ENCODE results near the gene HOXB5. TPM values are rescaled to one million over a fixed set of nuclear protein-coding genes. Genes with fewer than 3 reads are reported as not detected.

Gene HOXB5
- total RNA-seq, 2 experiments from 2014 or later: not detected

- no peak overlapping the region for H3K27ac Mint-ChIP-seq
- Histone ChIP-seq H3K36me3 (ENCODE audit: insufficient read depth, low read length) (no peaks in the 10 kb centered on the region), H3K4me3 (ENCODE audit: low read length) (no peak overlapping the region), H3K9me3 (ENCODE audit: control insufficient read depth in 1 of 2, insufficient read depth in 1 of 2, low read length in 2 of 2) (no peaks in the 10 kb centered on the region), H3K27ac (ENCODE audit: low read depth in 1 of 2, low read length in 2 of 2) (no peak overlapping the region), H3K4me1 (ENCODE audit: insufficient read depth, low read length) (no peaks in the 10 kb centered on the region), H3K27me3 (ENCODE audit: control insufficient read depth in 1 of 2, insufficient read depth in 2 of 2, low read length in 2 of 2) (peaks cover 3 to 9% of the 10 kb centered on the region in 2 experiments)
- no peak overlapping the region for H3K4me3 Mint-ChIP-seq
- ATAC-seq (ENCODE audit: poor library complexity) (no peak), DNase-seq (no peak)
- intact Hi-C loops (cut with DNase I, micrococcal nuclease): no loop called here
- no peak for TF ChIP-seq CTCF (IDR thresholded peaks at IDR 0.05)
- peaks cover 5% of the 10 kb centered on the region for H3K4me1 Mint-ChIP-seq (ENCODE audit: low read depth)
- POLR2A ChIA-PET: no interaction called here
- no peaks in the 10 kb centered on the region for H3K36me3 Mint-ChIP-seq (ENCODE audit: low read depth)
- H3K27me3 Mint-ChIP-seq: peaks cover 19% of the 10 kb centered on the region
- no peaks in the 10 kb centered on the region for H3K9me3 Mint-ChIP-seq
- CTCF ChIA-PET: no interaction called here
These were observed 25.8 kb downstream of the HOXB5 start for GRCh38 chr17:48567646-48568354.

DNA sequence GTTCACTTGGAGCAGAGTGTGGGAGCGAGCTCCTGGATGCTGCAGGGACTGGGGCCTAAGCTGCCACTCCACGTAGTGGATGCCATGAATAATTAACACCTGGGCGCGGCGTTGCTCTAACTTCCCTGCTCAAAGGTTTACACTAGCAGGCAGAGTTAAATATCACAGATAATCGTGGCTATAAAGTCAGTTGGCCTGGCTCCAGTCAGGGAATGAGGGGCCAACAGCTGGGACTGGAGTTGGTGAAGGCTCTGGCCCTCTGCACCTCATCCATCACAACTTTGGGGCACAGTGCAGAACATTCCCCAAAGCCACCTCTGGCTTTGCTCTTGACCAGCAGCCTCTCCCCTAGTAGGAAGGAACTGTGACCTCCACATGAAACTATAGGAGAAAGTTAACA is 26.4 kb downstream of the HOXB5 start:
- no peaks in the 10 kb centered on the region for H3K36me3 Mint-ChIP-seq (ENCODE audit: low read depth)
- intact Hi-C loops (cut with DNase I, micrococcal nuclease): no loop called here
- H3K27me3 Mint-ChIP-seq: peaks cover 19% of the 10 kb centered on the region
- H3K27me3 ChIP-seq (ENCODE audit: control insufficient read depth in 1 of 2, insufficient read depth in 2 of 2, low read length in 2 of 2): peaks cover 3 to 9% of the 10 kb centered on the region in 2 experiments
- peaks cover 5% of the 10 kb centered on the region for H3K4me1 Mint-ChIP-seq (ENCODE audit: low read depth)
- no peak for ATAC-seq (ENCODE audit: poor library complexity)
- no peak overlapping the region for H3K4me3 ChIP-seq (ENCODE audit: low read length)
- ChIA-PET CTCF (no interaction called here), POLR2A (no interaction called here)
- no peak overlapping the region for H3K4me3 Mint-ChIP-seq
- no peaks in the 10 kb centered on the region for H3K9me3 ChIP-seq (ENCODE audit: control insufficient read depth in 1 of 2, insufficient read depth in 1 of 2, low read length in 2 of 2)
- H3K27ac Mint-ChIP-seq: no peak overlapping the region
- DNase-seq: no peak
- TF ChIP-seq CTCF (IDR thresholded peaks at IDR 0.05): no peak
- H3K36me3 ChIP-seq (ENCODE audit: insufficient read depth, low read length): no peaks in the 10 kb centered on the region
- no peaks in the 10 kb centered on the region for H3K9me3 Mint-ChIP-seq
- no peak overlapping the region for H3K27ac ChIP-seq (ENCODE audit: low read depth in 1 of 2, low read length in 2 of 2)
- H3K4me1 ChIP-seq (ENCODE audit: insufficient read depth, low read length): no peaks in the 10 kb centered on the region

DNA sequence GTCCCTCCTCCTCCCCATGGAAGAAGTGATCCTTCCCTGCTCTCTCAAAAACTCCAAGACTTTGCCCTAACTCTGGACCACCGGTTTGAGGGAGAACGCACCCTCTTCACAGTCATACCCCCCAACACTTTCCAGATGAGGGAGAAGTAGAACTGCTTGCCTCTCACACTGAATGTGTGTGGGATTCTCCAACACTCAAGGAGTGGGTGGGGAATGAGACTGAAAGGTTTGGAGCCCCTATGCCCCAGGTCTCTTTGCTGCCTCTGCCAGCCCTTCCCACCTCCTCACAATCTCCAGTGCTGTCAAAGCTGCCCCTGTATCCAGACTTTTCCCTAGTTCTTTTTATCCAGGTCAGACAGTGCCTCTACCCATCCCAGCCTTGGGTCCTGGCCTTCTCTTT is 26.9 kb downstream of the HOXB5 start:
- H3K36me3 ChIP-seq (ENCODE audit: insufficient read depth, low read length): no peaks in the 10 kb centered on the region
- DNase-seq (no peak), ATAC-seq (ENCODE audit: poor library complexity) (no peak)
- no peaks in the 10 kb centered on the region for H3K9me3 ChIP-seq (ENCODE audit: control insufficient read depth in 1 of 2, insufficient read depth in 1 of 2, low read length in 2 of 2)
- H3K4me3 ChIP-seq (ENCODE audit: low read length): no peak overlapping the region
- no peak overlapping the region for H3K27ac ChIP-seq (ENCODE audit: low read depth in 1 of 2, low read length in 2 of 2)
- no peak overlapping the region for H3K4me3 Mint-ChIP-seq
- no peak for TF ChIP-seq CTCF (IDR thresholded peaks at IDR 0.05)
- intact Hi-C loops (cut with DNase I, micrococcal nuclease): no loop called here
- ChIA-PET POLR2A (no interaction called here), CTCF (no interaction called here)
- H3K27me3 Mint-ChIP-seq: peaks cover 14% of the 10 kb centered on the region
- H3K4me1 ChIP-seq (ENCODE audit: insufficient read depth, low read length): no peaks in the 10 kb centered on the region
- H3K9me3 Mint-ChIP-seq: no peaks in the 10 kb centered on the region
- H3K36me3 Mint-ChIP-seq (ENCODE audit: low read depth): no peaks in the 10 kb centered on the region
- H3K4me1 Mint-ChIP-seq (ENCODE audit: low read depth): peaks cover 5% of the 10 kb centered on the region
- H3K27me3 ChIP-seq (ENCODE audit: control insufficient read depth in 1 of 2, insufficient read depth in 2 of 2, low read length in 2 of 2): peaks cover 3 to 9% of the 10 kb centered on the region in 2 experiments
- H3K27ac Mint-ChIP-seq: no peak overlapping the region

Data from CD4-positive, alpha-beta T cell (primary cell).